ENCODE results near the gene RASGEF1C. TPM values are rescaled to one million over a fixed set of nuclear protein-coding genes. Genes with fewer than 3 reads are reported as not detected.

Gene RASGEF1C
- total RNA-seq, 1 donor from 2014 or later: not detected

GRCh38 chr5:180153099-180153498 lies 55.9 kb downstream of the RASGEF1C start:
- no peaks in the 10 kb centered on the region for H3K4me1 Mint-ChIP-seq (ENCODE audit: low read depth)

GRCh38 chr5:180143656-180144364 lies 65.2 kb downstream of the RASGEF1C start:
- no peak for TF ChIP-seq CTCF (IDR thresholded peaks at IDR 0.05)
- peaks cover 19% of the 10 kb centered on the region for H3K9me3 Mint-ChIP-seq (ENCODE audit: low read depth)

More at GRCh38 chr5:180153099-180153498, 55.9 kb downstream of the RASGEF1C start:
- H3K27me3 Mint-ChIP-seq (ENCODE audit: low read depth): peaks cover 12% of the 10 kb centered on the region
- no peak for DNase-seq (ENCODE audit: low spot score)
- H3K4me3 Mint-ChIP-seq (ENCODE audit: unreplicated experiment): no peak overlapping the region
- H3K9me3 Mint-ChIP-seq (ENCODE audit: low read depth): peaks cover 19% of the 10 kb centered on the region
- H3K36me3 Mint-ChIP-seq (ENCODE audit: low read depth): no peaks in the 10 kb centered on the region
- TF ChIP-seq CTCF (IDR thresholded peaks at IDR 0.05): no peak
- H3K27ac Mint-ChIP-seq (ENCODE audit: unreplicated experiment): no peak overlapping the region

GRCh38 chr5:180142824-180143610 lies 66.0 kb downstream of the RASGEF1C start:
- Mint-ChIP-seq H3K27ac (ENCODE audit: unreplicated experiment) (no peak overlapping the region), H3K9me3 (ENCODE audit: low read depth) (peaks cover 17% of the 10 kb centered on the region), H3K4me3 (ENCODE audit: unreplicated experiment) (no peak overlapping the region), H3K27me3 (ENCODE audit: low read depth) (peaks cover 53% of the 10 kb centered on the region), H3K4me1 (ENCODE audit: low read depth) (no peaks in the 10 kb centered on the region), H3K36me3 (ENCODE audit: low read depth) (peaks cover 8% of the 10 kb centered on the region)
- TF ChIP-seq CTCF (IDR thresholded peaks at IDR 0.05): no peak
- DNase-seq (ENCODE audit: low spot score): no peak

More at GRCh38 chr5:180143656-180144364, 65.2 kb downstream of the RASGEF1C start:
- no peak overlapping the region for H3K4me3 Mint-ChIP-seq (ENCODE audit: unreplicated experiment)
- peaks cover 45% of the 10 kb centered on the region for H3K27me3 Mint-ChIP-seq (ENCODE audit: low read depth)
- DNase-seq (ENCODE audit: low spot score): no peak
- peaks cover 8% of the 10 kb centered on the region for H3K36me3 Mint-ChIP-seq (ENCODE audit: low read depth)
- no peaks in the 10 kb centered on the region for H3K4me1 Mint-ChIP-seq (ENCODE audit: low read depth)
- H3K27ac Mint-ChIP-seq (ENCODE audit: unreplicated experiment): no peak overlapping the region

- Mint-ChIP-seq H3K9me3 (ENCODE audit: low read depth) (peaks cover 12% of the 10 kb centered on the region), H3K27ac (ENCODE audit: unreplicated experiment) (no peak overlapping the region), H3K36me3 (ENCODE audit: low read depth) (peaks cover 8% of the 10 kb centered on the region), H3K27me3 (ENCODE audit: low read depth) (peaks cover 47% of the 10 kb centered on the region), H3K4me1 (ENCODE audit: low read depth) (no peaks in the 10 kb centered on the region), H3K4me3 (ENCODE audit: unreplicated experiment) (no peak overlapping the region)
- DNase-seq (ENCODE audit: low spot score): no peak
- no peak for TF ChIP-seq CTCF (IDR thresholded peaks at IDR 0.05)
Measured at GRCh38 chr5:180142021-180142765, 66.8 kb downstream of the RASGEF1C start.
